ENCODE measurements around the gene IMPA2. TPM values are rescaled to one million over a fixed set of nuclear protein-coding genes. Genes with fewer than 3 reads are reported as not detected.

The IMPA2 gene
- total and polyA plus RNA-seq, 2 donors (not counting 1 experiment from before 2014, with no cell fraction given) = 3.8 to 23.0 TPM

DNA sequence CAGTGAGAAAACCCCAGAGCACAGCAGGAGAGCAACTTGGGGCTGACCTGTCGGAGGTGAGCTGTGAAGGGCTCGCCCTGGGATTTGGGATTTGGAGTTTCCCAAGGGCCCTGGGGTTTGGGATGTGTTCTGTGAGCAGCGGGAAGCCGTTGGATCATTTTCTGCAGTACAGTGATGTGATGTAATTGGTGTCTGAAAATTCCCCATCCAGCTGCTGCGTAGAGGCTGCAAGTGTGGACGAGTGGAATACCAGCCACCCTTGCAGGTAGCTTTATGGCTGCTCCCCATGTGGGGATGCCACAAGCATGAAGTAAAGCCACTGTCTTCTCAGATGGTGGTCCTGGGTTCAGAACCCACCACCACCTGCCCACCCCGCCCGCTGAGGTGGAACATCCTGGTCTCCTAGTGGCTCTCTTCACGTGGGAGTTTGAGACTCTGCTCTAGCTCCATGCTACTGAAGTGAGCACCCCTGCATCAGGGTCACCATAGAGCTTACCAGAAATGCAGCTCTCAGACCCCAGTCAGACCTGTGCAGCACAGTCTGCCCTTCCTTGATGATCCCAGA lies 15.0 kb downstream of the IMPA2 start:
- H3K9ac ChIP-seq (ENCODE audit: insufficient read depth, low read length) = no peak overlapping the region

DNA sequence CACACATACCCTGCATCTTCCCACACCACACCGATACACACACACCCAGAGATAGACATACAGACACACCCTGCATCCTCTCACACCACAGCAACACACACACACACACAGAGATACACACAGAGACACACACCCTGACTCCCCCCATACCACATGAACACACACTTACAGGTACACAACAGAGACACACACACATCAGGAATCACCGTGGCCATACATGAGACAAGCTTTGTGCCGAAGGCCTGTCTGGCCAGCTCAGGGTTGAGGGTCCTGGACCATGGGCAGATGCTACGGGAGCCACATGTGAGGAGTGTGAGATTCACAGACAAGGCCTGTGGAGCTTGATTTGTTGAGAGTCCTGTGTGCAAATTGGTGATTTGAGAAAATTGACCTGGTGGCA lies 15.6 kb downstream of the IMPA2 start:
- Histone ChIP-seq H3K36me3 (ENCODE audit: control insufficient read depth, insufficient read depth, low read length) (no peaks in the 10 kb centered on the region), H3K27ac (ENCODE audit: insufficient read depth, low read length) (no peak overlapping the region), H3K27me3 (ENCODE audit: control insufficient read depth, insufficient read depth, low read length) (no peaks in the 10 kb centered on the region), H3K4me3 (replicated peaks in 1 of 4; ENCODE audit: control extremely low read depth in 1 of 4, insufficient read depth in 1 of 4, low read depth in 3 of 4, low read length in 4 of 4) (no peak overlapping the region), H3K79me2 (ENCODE audit: control insufficient read depth, insufficient read depth, low read length) (no peaks in the 10 kb centered on the region), H2AFZ (ENCODE audit: low read length) (no peak overlapping the region), H4K20me1 (ENCODE audit: control insufficient read depth, extremely low read depth, insufficient read depth, low read length) (no peaks in the 10 kb centered on the region), H3K4me2 (ENCODE audit: extremely low read depth, insufficient read depth, low read length) (no peak overlapping the region), H3K9me3 (ENCODE audit: control insufficient read depth, insufficient read depth, low read depth, low read length) (no peaks in the 10 kb centered on the region), H3K4me1 (ENCODE audit: control insufficient read depth, extremely low read depth, insufficient read depth, low read length) (peaks cover 4% of the 10 kb centered on the region), H3K9ac (ENCODE audit: insufficient read depth, low read length) (no peak overlapping the region)
- DNase-seq (ENCODE audit: low read depth in 2 of 2) = no peak
- TF ChIP-seq, protein P1, sequence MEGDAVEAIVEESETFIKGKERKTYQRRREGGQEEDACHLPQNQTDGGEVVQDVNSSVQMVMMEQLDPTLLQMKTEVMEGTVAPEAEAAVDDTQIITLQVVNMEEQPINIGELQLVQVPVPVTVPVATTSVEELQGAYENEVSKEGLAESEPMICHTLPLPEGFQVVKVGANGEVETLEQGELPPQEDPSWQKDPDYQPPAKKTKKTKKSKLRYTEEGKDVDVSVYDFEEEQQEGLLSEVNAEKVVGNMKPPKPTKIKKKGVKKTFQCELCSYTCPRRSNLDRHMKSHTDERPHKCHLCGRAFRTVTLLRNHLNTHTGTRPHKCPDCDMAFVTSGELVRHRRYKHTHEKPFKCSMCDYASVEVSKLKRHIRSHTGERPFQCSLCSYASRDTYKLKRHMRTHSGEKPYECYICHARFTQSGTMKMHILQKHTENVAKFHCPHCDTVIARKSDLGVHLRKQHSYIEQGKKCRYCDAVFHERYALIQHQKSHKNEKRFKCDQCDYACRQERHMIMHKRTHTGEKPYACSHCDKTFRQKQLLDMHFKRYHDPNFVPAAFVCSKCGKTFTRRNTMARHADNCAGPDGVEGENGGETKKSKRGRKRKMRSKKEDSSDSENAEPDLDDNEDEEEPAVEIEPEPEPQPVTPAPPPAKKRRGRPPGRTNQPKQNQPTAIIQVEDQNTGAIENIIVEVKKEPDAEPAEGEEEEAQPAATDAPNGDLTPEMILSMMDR (conservative IDR thresholded peaks at IDR 0.05 in 1 of 2, IDR thresholded peaks at IDR 0.05 in 1 of 2; ENCODE audit: low read depth in 1 of 2, low read length in 2 of 2) = no peak
- TF ChIP-seq EZH2 (IDR thresholded peaks at IDR 0.05; ENCODE audit: low read length, missing control alignments) = no peak

More for the DNA sequence above, 15.0 kb downstream of the IMPA2 start:
- Histone ChIP-seq H2AFZ (ENCODE audit: low read length) (no peak overlapping the region), H3K9me3 (ENCODE audit: control insufficient read depth, insufficient read depth, low read depth, low read length) (no peaks in the 10 kb centered on the region), H4K20me1 (ENCODE audit: control insufficient read depth, extremely low read depth, insufficient read depth, low read length) (no peaks in the 10 kb centered on the region), H3K36me3 (ENCODE audit: control insufficient read depth, insufficient read depth, low read length) (no peaks in the 10 kb centered on the region), H3K79me2 (ENCODE audit: control insufficient read depth, insufficient read depth, low read length) (no peaks in the 10 kb centered on the region), H3K4me2 (ENCODE audit: extremely low read depth, insufficient read depth, low read length) (no peak overlapping the region), H3K4me1 (ENCODE audit: control insufficient read depth, extremely low read depth, insufficient read depth, low read length) (peaks cover 4% of the 10 kb centered on the region), H3K27ac (ENCODE audit: insufficient read depth, low read length) (no peak overlapping the region), H3K27me3 (ENCODE audit: control insufficient read depth, insufficient read depth, low read length) (no peaks in the 10 kb centered on the region), H3K4me3 (replicated peaks in 1 of 4; ENCODE audit: control extremely low read depth in 1 of 4, insufficient read depth in 1 of 4, low read depth in 3 of 4, low read length in 4 of 4) (no peak overlapping the region)
- DNase-seq (ENCODE audit: low read depth in 2 of 2) = no peak
- TF ChIP-seq, protein P1 (conservative IDR thresholded peaks at IDR 0.05 in 1 of 2, IDR thresholded peaks at IDR 0.05 in 1 of 2; ENCODE audit: low read depth in 1 of 2, low read length in 2 of 2) = no peak
- no peak for TF ChIP-seq EZH2 (IDR thresholded peaks at IDR 0.05; ENCODE audit: low read length, missing control alignments)

DNA sequence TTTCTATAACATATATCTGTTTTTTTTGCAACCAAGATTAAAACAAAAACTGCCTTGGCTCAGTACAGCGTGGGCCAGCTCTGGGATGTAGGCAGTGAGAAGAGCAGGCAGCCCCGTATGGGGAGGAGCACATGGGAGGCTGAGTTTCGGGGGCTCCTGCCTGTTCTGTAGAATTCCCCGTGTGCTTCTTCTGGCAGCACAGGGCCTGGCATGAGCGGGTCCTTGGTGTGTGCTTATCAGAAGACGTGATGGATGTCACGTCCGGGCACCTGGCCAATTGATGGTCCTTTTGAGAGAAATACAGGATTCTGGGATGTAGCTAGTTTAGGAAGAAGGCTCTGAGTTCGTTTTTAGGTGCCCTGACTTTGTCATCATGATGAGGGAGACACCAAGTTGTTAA lies 16.2 kb downstream of the IMPA2 start:
- Histone ChIP-seq H2AFZ (ENCODE audit: low read length) (no peak overlapping the region), H4K20me1 (ENCODE audit: control insufficient read depth, extremely low read depth, insufficient read depth, low read length) (no peaks in the 10 kb centered on the region), H3K4me3 (replicated peaks in 1 of 4; ENCODE audit: control extremely low read depth in 1 of 4, insufficient read depth in 1 of 4, low read depth in 3 of 4, low read length in 4 of 4) (no peak overlapping the region), H3K9ac (ENCODE audit: insufficient read depth, low read length) (no peak overlapping the region), H3K27me3 (ENCODE audit: control insufficient read depth, insufficient read depth, low read length) (no peaks in the 10 kb centered on the region), H3K9me3 (ENCODE audit: control insufficient read depth, insufficient read depth, low read depth, low read length) (no peaks in the 10 kb centered on the region), H3K36me3 (ENCODE audit: control insufficient read depth, insufficient read depth, low read length) (no peaks in the 10 kb centered on the region), H3K4me1 (ENCODE audit: control insufficient read depth, extremely low read depth, insufficient read depth, low read length) (peaks cover 4% of the 10 kb centered on the region), H3K27ac (ENCODE audit: insufficient read depth, low read length) (no peak overlapping the region), H3K79me2 (ENCODE audit: control insufficient read depth, insufficient read depth, low read length) (no peaks in the 10 kb centered on the region), H3K4me2 (ENCODE audit: extremely low read depth, insufficient read depth, low read length) (no peak overlapping the region)
- TF ChIP-seq, protein P1 (conservative IDR thresholded peaks at IDR 0.05 in 1 of 2, IDR thresholded peaks at IDR 0.05 in 1 of 2; ENCODE audit: low read depth in 1 of 2, low read length in 2 of 2) = no peak
- TF ChIP-seq EZH2 (IDR thresholded peaks at IDR 0.05; ENCODE audit: low read length, missing control alignments) = no peak
- DNase-seq (ENCODE audit: low read depth in 2 of 2) = no peak

Data from fibroblast of lung (primary cell).